ENCODE measurements around the gene EDDM3A. TPM values are rescaled to one million over a fixed set of nuclear protein-coding genes. Genes with fewer than 3 reads are reported as not detected.
"Not testable (repeated sequence)": the region's sequence is repeated elsewhere in the genome, so short reads cannot be mapped to it uniquely, and the experiment has no call there.

The EDDM3A gene
- total RNA-seq, 2 experiments from 2014 or later, result not detected

GRCh38 chr14:20720741-20721140 lies 24.9 kb upstream of the EDDM3A start:
- H3K9me2 ChIP-seq (ENCODE audit: insufficient read depth, low read length), result no peaks in the 10 kb centered on the region
- H2AFZ ChIP-seq (ENCODE audit: low read length), result no peak overlapping the region
- no peak overlapping the region for H3K4me3 ChIP-seq (ENCODE audit: low read depth, low read length, poor library complexity, severe bottlenecking)
- H4K20me1 ChIP-seq (ENCODE audit: insufficient read depth, low read length), result no peaks in the 10 kb centered on the region
- no peaks in the 10 kb centered on the region for H3K4me1 ChIP-seq (ENCODE audit: insufficient read depth, low read length, poor library complexity, severe bottlenecking)
- ChIA-PET POLR2A (no interaction called here), CTCF (ENCODE audit: unreplicated experiment) (no interaction called here)
- TF ChIP-seq EZH2phosphoT487 (IDR thresholded peaks at IDR 0.05; ENCODE audit: borderline replicate concordance, low read depth, low read length) (no peak), CTCF (conservative IDR thresholded peaks at IDR 0.05; ENCODE audit: low read length) (no peak)
- H3K27ac ChIP-seq (ENCODE audit: low read depth, low read length, poor library complexity, severe bottlenecking), result no peak overlapping the region
- no peaks in the 10 kb centered on the region for H3K79me2 ChIP-seq (ENCODE audit: insufficient read depth, low read depth, low read length)
- H3K36me3 ChIP-seq (ENCODE audit: insufficient read depth, low read length), result no peaks in the 10 kb centered on the region
- intact Hi-C loops (cut with micrococcal nuclease; ENCODE audit: unreplicated experiment), result no loop called here
- H3K9me3 ChIP-seq (ENCODE audit: low read length), result no peaks in the 10 kb centered on the region
- DNase-seq (ENCODE audit: low spot score), result no peak
- BruUV-seq (replicated peaks), result no TSS peak
- no peak overlapping the region for H3K4me2 ChIP-seq (ENCODE audit: low read length)

- Histone ChIP-seq H3K79me2 (ENCODE audit: insufficient read depth, low read depth, low read length) (no peaks in the 10 kb centered on the region), H3K9me2 (ENCODE audit: insufficient read depth, low read length) (no peaks in the 10 kb centered on the region), H3K4me3 (ENCODE audit: low read depth, low read length, poor library complexity, severe bottlenecking) (no peak overlapping the region), H2AFZ (ENCODE audit: low read length) (no peak overlapping the region), H3K36me3 (ENCODE audit: insufficient read depth, low read length) (no peaks in the 10 kb centered on the region), H3K4me1 (ENCODE audit: insufficient read depth, low read length, poor library complexity, severe bottlenecking) (no peaks in the 10 kb centered on the region), H3K4me2 (ENCODE audit: low read length) (no peak overlapping the region), H4K20me1 (ENCODE audit: insufficient read depth, low read length) (no peaks in the 10 kb centered on the region), H3K9me3 (ENCODE audit: low read length) (no peaks in the 10 kb centered on the region), H3K27ac (ENCODE audit: low read depth, low read length, poor library complexity, severe bottlenecking) (no peak overlapping the region)
- ChIA-PET POLR2A (no interaction called here), CTCF (ENCODE audit: unreplicated experiment) (no interaction called here)
- intact Hi-C loops (cut with micrococcal nuclease; ENCODE audit: unreplicated experiment), result no loop called here
- no TSS peak for BruUV-seq (replicated peaks)
- TF ChIP-seq EZH2phosphoT487 (IDR thresholded peaks at IDR 0.05; ENCODE audit: borderline replicate concordance, low read depth, low read length), result no peak
- no peak for TF ChIP-seq CTCF (conservative IDR thresholded peaks at IDR 0.05; ENCODE audit: low read length)
- no peak for DNase-seq (ENCODE audit: low spot score)
Measured at GRCh38 chr14:20722016-20722415, 23.7 kb upstream of the EDDM3A start.

- Histone ChIP-seq H3K9me3 (ENCODE audit: low read length) (no peaks in the 10 kb centered on the region), H3K27ac (ENCODE audit: low read depth, low read length, poor library complexity, severe bottlenecking) (no peak overlapping the region), H4K20me1 (ENCODE audit: insufficient read depth, low read length) (no peaks in the 10 kb centered on the region), H3K4me3 (ENCODE audit: low read depth, low read length, poor library complexity, severe bottlenecking) (no peak overlapping the region), H3K4me1 (ENCODE audit: insufficient read depth, low read length, poor library complexity, severe bottlenecking) (no peaks in the 10 kb centered on the region), H2AFZ (ENCODE audit: low read length) (no peak overlapping the region), H3K79me2 (ENCODE audit: insufficient read depth, low read depth, low read length) (no peaks in the 10 kb centered on the region), H3K9me2 (ENCODE audit: insufficient read depth, low read length) (no peaks in the 10 kb centered on the region), H3K4me2 (ENCODE audit: low read length) (no peak overlapping the region), H3K36me3 (ENCODE audit: insufficient read depth, low read length) (no peaks in the 10 kb centered on the region)
- no peak for DNase-seq (ENCODE audit: low spot score)
- intact Hi-C loops (cut with micrococcal nuclease; ENCODE audit: unreplicated experiment), result no loop called here
- TF ChIP-seq CTCF (conservative IDR thresholded peaks at IDR 0.05; ENCODE audit: low read length) (no peak), EZH2phosphoT487 (IDR thresholded peaks at IDR 0.05; ENCODE audit: borderline replicate concordance, low read depth, low read length) (no peak)
- POLR2A ChIA-PET, result no interaction called here
- BruUV-seq (replicated peaks), result no TSS peak
- CTCF ChIA-PET (ENCODE audit: unreplicated experiment), result no interaction called here
Measured at GRCh38 chr14:20723488-20723887, 22.2 kb upstream of the EDDM3A start.

- BruUV-seq (replicated peaks); H3K79me2 ChIP-seq (ENCODE audit: insufficient read depth, low read depth, low read length); H3K36me3 ChIP-seq (ENCODE audit: insufficient read depth, low read length); H2AFZ ChIP-seq (ENCODE audit: low read length); intact Hi-C loops (cut with micrococcal nuclease; ENCODE audit: unreplicated experiment); DNase-seq (ENCODE audit: low spot score); H3K9me2 ChIP-seq (ENCODE audit: insufficient read depth, low read length); H3K4me1 ChIP-seq (ENCODE audit: insufficient read depth, low read length, poor library complexity, severe bottlenecking); POLR2A ChIA-PET; CTCF ChIA-PET (ENCODE audit: unreplicated experiment); H3K4me3 ChIP-seq (ENCODE audit: low read depth, low read length, poor library complexity, severe bottlenecking); H3K4me2 ChIP-seq (ENCODE audit: low read length); H3K27ac ChIP-seq (ENCODE audit: low read depth, low read length, poor library complexity, severe bottlenecking); H3K9me3 ChIP-seq (ENCODE audit: low read length); H4K20me1 ChIP-seq (ENCODE audit: insufficient read depth, low read length): not testable (repeated sequence)
Measured at GRCh38 chr14:20726121-20726520, 19.6 kb upstream of the EDDM3A start.

All from OCI-LY7 (cell line).